IMR-90 (cell line): Measurements from ENCODE around the gene VPS37B. TPM values are rescaled to one million over a fixed set of nuclear protein-coding genes. Genes with fewer than 3 reads are reported as not detected.

ENCODE experiments used
- ATAC-seq: fragments of 200-7000 bp; cut with Tn5 transposase; 2 replicates; pipeline ENCODE4 v1.9.1; 2020; ENCODE audit warnings: low read depth, mild to moderate bottlenecking, moderate library complexity
- BruUV-seq: library from RNA; stranded (reverse); fragments of 400-500 nt; replicated peaks from 2 replicates; lab custom pipeline; 2021; lab: Mats Ljungman, UMichigan
- CTCF ChIA-PET: fragments of 300-600 bp; formaldehyde crosslinking; extraction: SDS; loops from one replicate; lab custom pipeline; 2021; ENCODE audit warnings: antibody characterized with exemption; lab: Yijun Ruan, JAX
- POLR2A ChIA-PET: fragments of 300-600 bp; sonication (Branson Sonifier 250); formaldehyde crosslinking; loops from one replicate; lab custom pipeline; 2022; ENCODE audit warnings: antibody characterized with exemption; ENCODE audit not compliant: unreplicated experiment; lab: Charles Lee
- DNase-seq: peaks from one replicate; pipeline ENCODE4 v3.0.0; 2013
- H2AFZ ChIP-seq: replicated peaks from 2 replicates; pipeline ENCODE3; 2013; ENCODE audit warnings: low read length, mild to moderate bottlenecking; ENCODE audit not compliant: poor library complexity
- H2AK5ac ChIP-seq: 2 replicates; pipeline ENCODE4 v1.6.1; 2013; ENCODE audit warnings: low read depth, low read length, inconsistent platforms
- H2AK9ac ChIP-seq: replicated peaks from 2 replicates; pipeline ENCODE3; 2013; ENCODE audit warnings: mild to moderate bottlenecking, low read depth, low read length, moderate library complexity; ENCODE audit not compliant: poor library complexity
- H2BK120ac ChIP-seq: 2 replicates; pipeline ENCODE4 v1.6.1; 2013; ENCODE audit warnings: low read depth, low read length, inconsistent platforms
- H2BK15ac ChIP-seq: 3 replicates; pipeline ENCODE4 v1.6.1; 2013; ENCODE audit warnings: low read depth, low read length, inconsistent platforms
- H2BK20ac ChIP-seq: 2 replicates; pipeline ENCODE4 v1.6.1; 2013; ENCODE audit warnings: low read depth, mild to moderate bottlenecking, inconsistent platforms, low read length, moderate library complexity
- H2BK5ac ChIP-seq: 2 replicates; pipeline ENCODE4 v1.6.1; 2013; ENCODE audit warnings: mild to moderate bottlenecking, low read depth, low read length, inconsistent platforms; ENCODE audit not compliant: poor library complexity, severe bottlenecking
- H3K14ac ChIP-seq: replicated peaks from 2 replicates; pipeline ENCODE4 v1.6.1; 2013; ENCODE audit warnings: low read depth, low read length, inconsistent platforms
- H3K18ac ChIP-seq: 2 replicates; pipeline ENCODE4 v1.6.1; 2013; ENCODE audit warnings: low read depth, low read length, control low read depth
- H3K23ac ChIP-seq: 2 replicates; pipeline ENCODE4 v1.6.1; 2013; ENCODE audit warnings: low read depth, low read length, inconsistent platforms
- H3K27ac ChIP-seq: 2 replicates; pipeline ENCODE4 v1.5.1; 2013; ENCODE audit warnings: mild to moderate bottlenecking, control low read depth, low read length; ENCODE audit not compliant: insufficient read depth
- H3K27me3 ChIP-seq: 2 replicates; pipeline ENCODE4 v1.6.1; 2013; ENCODE audit warnings: low read length; ENCODE audit not compliant: control insufficient read depth, insufficient read depth
- H3K36me3 ChIP-seq: 2 replicates; pipeline ENCODE4 v1.6.1; 2013; ENCODE audit warnings: low read length, mixed read lengths; ENCODE audit not compliant: control insufficient read depth, insufficient read depth
- H3K4ac ChIP-seq: 2 replicates; pipeline ENCODE4 v1.6.1; 2013; ENCODE audit warnings: low read depth, low read length, inconsistent platforms
- H3K4me1 ChIP-seq: 2 replicates; pipeline ENCODE4 v1.6.1; 2013; ENCODE audit warnings: low read length, mixed read lengths; ENCODE audit not compliant: control insufficient read depth, insufficient read depth
- H3K4me2 ChIP-seq: 2 replicates; pipeline ENCODE4 v1.6.1; 2013; ENCODE audit warnings: low read depth, mild to moderate bottlenecking, control low read depth, low read length, moderate library complexity
- H3K4me3 ChIP-seq: 2 replicates; pipeline ENCODE4 v1.5.1; 2013; ENCODE audit warnings: low read depth, mild to moderate bottlenecking, control low read depth, low read length, moderate library complexity; ENCODE audit not compliant: insufficient read depth
- H3K56ac ChIP-seq: 2 replicates; pipeline ENCODE4 v1.6.1; 2013; ENCODE audit warnings: low read length, inconsistent platforms; ENCODE audit not compliant: insufficient read depth; ENCODE audit errors: extremely low read depth
- H3K79me1 ChIP-seq, 2 experiments: 2 replicates each; pipeline ENCODE4 v1.6.1; 2013; ENCODE audit warnings: low read length in 2 of 2, inconsistent platforms in 1 of 2, low read depth in 1 of 2
- H3K9ac ChIP-seq: 2 replicates; pipeline ENCODE4 v1.6.1; 2013; ENCODE audit warnings: low read depth, low read length, control low read depth
- H3K9me1 ChIP-seq: 2 replicates; pipeline ENCODE4 v1.6.1; 2013; ENCODE audit warnings: low read length, inconsistent platforms; ENCODE audit not compliant: insufficient read depth
- H3K9me3 ChIP-seq: 2 replicates; pipeline ENCODE4 v1.6.1; 2013; ENCODE audit warnings: low read length; ENCODE audit not compliant: control insufficient read depth, insufficient read depth
- H4K20me1 ChIP-seq: 2 replicates; pipeline ENCODE4 v1.6.1; 2013; ENCODE audit warnings: low read length, inconsistent platforms; ENCODE audit not compliant: insufficient read depth
- H4K5ac ChIP-seq: 2 replicates; pipeline ENCODE4 v1.6.1; 2013; ENCODE audit warnings: mild to moderate bottlenecking, low read depth, low read length, control low read depth
- H4K8ac ChIP-seq, 2 experiments: 2 replicates each; pipeline ENCODE4 v1.6.1; 2013; ENCODE audit warnings: low read depth in 2 of 2, low read length in 2 of 2, control low read depth in 1 of 2, inconsistent platforms in 1 of 2
- H4K91ac ChIP-seq: 2 replicates; pipeline ENCODE4 v1.6.1; 2013; ENCODE audit warnings: low read depth, low read length, inconsistent platforms; ENCODE audit not compliant: insufficient read depth
- BHLHE40 ChIP-seq: fragments of 150-350 bp; IDR thresholded peaks from 2 replicates; pipeline ENCODE4 v1.6.1; 2016; ENCODE audit warnings: mild to moderate bottlenecking, low read depth, low read length
- CEBPB ChIP-seq: IDR thresholded peaks from 2 replicates; pipeline ENCODE4 v1.6.1; 2012; ENCODE audit warnings: low read depth, low read length, improper control_type of control experiment
- CHD1 ChIP-seq: IDR thresholded peaks from 2 replicates; pipeline ENCODE4 v1.6.1; 2012; ENCODE audit warnings: low read depth, low read length, improper control_type of control experiment
- CTCF ChIP-seq: conservative IDR thresholded peaks from 2 replicates; pipeline ENCODE4 v1.5.1; 2012; ENCODE audit warnings: mild to moderate bottlenecking, low read depth, low read length, improper control_type of control experiment
- FOS ChIP-seq: fragments of 150-350 bp; IDR thresholded peaks from 2 replicates; pipeline ENCODE4 v1.6.1; 2016; ENCODE audit warnings: low read depth, low read length
- MAFK ChIP-seq: IDR thresholded peaks from 2 replicates; pipeline ENCODE4 v1.6.1; 2012; ENCODE audit warnings: low read depth, low read length, improper control_type of control experiment
- MXI1 ChIP-seq: IDR thresholded peaks from 2 replicates; pipeline ENCODE4 v1.6.1; 2012; ENCODE audit warnings: low read depth, mild to moderate bottlenecking, low read length, moderate library complexity, borderline replicate concordance
- POLR2A ChIP-seq: IDR thresholded peaks from 2 replicates; pipeline ENCODE4 v1.6.1; 2012; ENCODE audit warnings: mild to moderate bottlenecking, low read depth, low read length
- RAD21 ChIP-seq: IDR thresholded peaks from 2 replicates; pipeline ENCODE4 v1.6.1; 2012; ENCODE audit warnings: low read length, improper control_type of control experiment
- RCOR1 ChIP-seq: IDR thresholded peaks from 2 replicates; pipeline ENCODE4 v1.6.1; 2012; ENCODE audit warnings: mild to moderate bottlenecking, low read length, improper control_type of control experiment; ENCODE audit not compliant: insufficient replicate concordance
- SMC3 ChIP-seq: fragments of 150-350 bp; IDR thresholded peaks from 2 replicates; pipeline ENCODE4 v1.6.1; 2016; ENCODE audit warnings: low read depth, mild to moderate bottlenecking, antibody characterized with exemption, low read length, moderate library complexity
- USF2 ChIP-seq: fragments of 150-350 bp; IDR thresholded peaks from 2 replicates; pipeline ENCODE4 v1.6.1; 2017; ENCODE audit warnings: mild to moderate bottlenecking, antibody characterized with exemption, low read length, low read depth
- WGBS, 2 experiments: methylation state at CpG; one replicate each; pipeline versions ENCODE4 v1.1.5 to v1.1.7; 2013; ENCODE audit warnings: missing lambda C conversion rate in 2 of 2; ENCODE audit not compliant: insufficient read length in 1 of 2; ENCODE audit errors: extremely low coverage in 2 of 2; 5-methylcytosine and 5-hydroxymethylcytosine counted together
- dilution Hi-C: fragments of 300-500 bp; cut with HindIII; formaldehyde crosslinking; loops from one replicate; pipeline ENCODE4 v1.14.3; 2018; ENCODE audit warnings: low sequenced_read_pairs; ENCODE audit not compliant: unreplicated experiment
- in situ Hi-C: fragments of 300-500 bp; cut with MboI; formaldehyde crosslinking; loops from 3 replicates; pipeline ENCODE4 v1.14.3; 2019; ENCODE audit warnings: low sequenced_read_pairs, inconsistent platforms, mixed read lengths
- intact Hi-C: fragments of 100-400 bp; cut with micrococcal nuclease; formaldehyde crosslinking; loops from 2 replicates; pipeline ENCODE4 v1.10.0; 2022
- polyA plus RNA-seq, 3 experiments: library from polyadenylated mRNA; depleted of rRNA; stranded (reverse); fragments of >200 nt; gene quantifications; 2 replicates each; pipeline ENCODE4 v1.2.3, GENCODE V29; 2012; ENCODE audit warnings: low replicate concordance in 1 of 3
- total RNA-seq: library from RNA; depleted of rRNA; stranded (reverse); fragments of >200 nt; gene quantifications from 2 replicates; pipeline ENCODE4 v1.2.3, GENCODE V29; 2012

Gene VPS37B
- total and polyA plus RNA-seq, 2 of the 4 experiments (the other 2 are of a cell fraction) = 8.6 to 25.7 TPM

- no peak for TF ChIP-seq USF2
Observed at GRCh38 chr12:122902854-122903692, 7.1 kb upstream of the VPS37B start (continued).

- ChIA-PET CTCF (no interaction called here), POLR2A (no interaction called here)
- in situ Hi-C loops (no loop called here), dilution Hi-C loops (no loop called here), intact Hi-C loops (loop anchor here (2.0 to 10.0 kb wide), 2 partner anchors 17 to 335 kb away; partner anchors contain the start of genes MPHOSPH9 and MTRFR)
- Histone ChIP-seq H3K27ac (no peak overlapping the region), H3K36me3 (no peaks in the 10 kb centered on the region), H3K4me2 (no peak overlapping the region), H3K14ac (no peak overlapping the region), H3K27me3 (no peaks in the 10 kb centered on the region; the same call in 1 of the 2 replicates), H3K23ac (no peak overlapping the region), H3K18ac (no peak overlapping the region), H2AK5ac (no peak overlapping the region), H3K4me1 (peaks cover 3% of the 10 kb centered on the region), H4K20me1 (peaks cover 6% of the 10 kb centered on the region; the same call in 1 of the 2 replicates), H3K9ac (no peak overlapping the region), H2AFZ (no peak overlapping the region), H3K9me3 (no peaks in the 10 kb centered on the region), H4K91ac (no peak overlapping the region), H3K4me3 (no peak overlapping the region), H2BK5ac (no peak overlapping the region), H2BK20ac (peak overlapping the region; percentile 42; the same call in 1 of the 2 replicates), H3K79me1 (peaks cover 0 to 22% of the 10 kb centered on the region in 2 experiments; a peak in 2 of 4 replicates), H4K5ac (no peak overlapping the region), H3K4ac (no peak overlapping the region), H2BK15ac (no peak overlapping the region), H3K56ac (no peak overlapping the region), H3K9me1 (peaks cover 8% of the 10 kb centered on the region; the same call in 1 of the 2 replicates), H2BK120ac (no peak overlapping the region; the same call in 1 of the 2 replicates), H4K8ac (no peak overlapping the region), H2AK9ac (peak overlapping the region; percentile 19)
- ATAC-seq (no peak), DNase-seq (no peak)
- 100% methylated on average over 1 of the region's 6 CpGs; no CpG with 5 or more reads in 1 of the 2 experiments for WGBS, 2 experiments
- BruUV-seq = no TSS peak
- TF ChIP-seq MAFK (no peak), SMC3 (no peak), CEBPB (no peak), RCOR1 (no peak), POLR2A (no peak), CTCF (no peak), MXI1 (no peak), FOS (no peak), USF2 (no peak), BHLHE40 (no peak), RAD21 (no peak), CHD1 (no peak)
Observed at GRCh38 chr12:122899887-122900286, 4.0 kb upstream of the VPS37B start.
